Fibroblast of pulmonary artery (primary cell): Measurements from ENCODE around the gene TSC22D3.

Experiments used
- DNase-seq: peaks from one replicate; pipeline ENCODE4 v3.0.0-alpha.2; 2010; ENCODE audit warnings: low read depth
- H3K4me3 ChIP-seq: replicated peaks from 2 replicates; pipeline ENCODE4 v1.5.1; 2011; ENCODE audit warnings: low read depth, mild to moderate bottlenecking, control low read depth, low read length, moderate library complexity
- TF ChIP-seq, protein P1 (sequence below): IDR thresholded peaks from 2 replicates; pipeline ENCODE4 v1.5.1; 2011; ENCODE audit warnings: mild to moderate bottlenecking, control low read depth, low read length, inconsistent platforms; ENCODE audit errors: missing control alignments

TSC22D3 gene

DNA sequence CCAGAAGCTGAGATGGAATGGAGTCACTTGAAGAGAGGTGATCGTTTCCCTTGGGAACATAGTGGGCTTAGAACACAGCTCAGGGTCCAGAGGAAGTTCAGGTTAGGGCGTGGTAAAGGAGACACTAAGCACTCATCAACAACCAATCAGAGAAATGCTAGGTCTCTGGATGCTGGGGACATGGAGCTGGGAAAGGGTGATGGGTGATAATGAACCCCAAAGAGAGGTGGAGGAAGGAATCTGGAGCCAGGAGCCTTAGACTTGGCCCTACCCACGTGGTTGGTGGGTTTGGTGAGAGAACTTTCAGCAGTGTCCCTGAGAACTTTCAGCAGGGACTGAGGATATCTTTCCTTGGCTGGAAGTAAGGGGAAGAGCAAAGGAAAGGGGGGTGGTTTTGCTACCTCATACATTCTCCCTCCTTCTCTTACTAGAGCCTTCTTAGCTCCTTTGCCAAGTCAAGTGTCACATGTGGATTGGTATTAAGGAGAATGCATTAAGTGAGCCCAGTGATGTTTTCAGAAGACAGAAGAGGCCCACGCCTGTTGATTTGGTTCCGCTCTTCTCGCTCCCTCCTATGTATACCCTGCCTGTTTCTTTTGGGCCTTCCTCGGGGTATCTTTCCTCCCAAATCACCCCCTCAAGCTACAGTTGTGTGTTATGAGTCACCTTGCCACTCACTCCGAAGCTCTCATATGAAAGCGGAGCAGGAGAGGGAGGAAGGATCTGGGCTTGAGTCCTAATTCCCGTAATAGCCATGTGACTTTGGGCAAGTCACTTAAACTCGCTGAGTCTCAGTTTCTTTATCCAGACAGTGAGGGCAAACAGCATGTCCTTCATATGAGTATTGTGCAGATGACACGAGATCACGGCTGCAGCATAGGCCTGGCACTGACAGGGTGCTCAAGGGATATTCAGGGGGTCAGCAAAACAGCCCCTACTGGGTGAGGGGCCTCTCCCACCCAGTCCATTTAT, 63.1 kb downstream of the TSC22D3 start:
- H3K4me3 ChIP-seq: peak overlapping the region; percentile 88
- TF ChIP-seq, protein P1, sequence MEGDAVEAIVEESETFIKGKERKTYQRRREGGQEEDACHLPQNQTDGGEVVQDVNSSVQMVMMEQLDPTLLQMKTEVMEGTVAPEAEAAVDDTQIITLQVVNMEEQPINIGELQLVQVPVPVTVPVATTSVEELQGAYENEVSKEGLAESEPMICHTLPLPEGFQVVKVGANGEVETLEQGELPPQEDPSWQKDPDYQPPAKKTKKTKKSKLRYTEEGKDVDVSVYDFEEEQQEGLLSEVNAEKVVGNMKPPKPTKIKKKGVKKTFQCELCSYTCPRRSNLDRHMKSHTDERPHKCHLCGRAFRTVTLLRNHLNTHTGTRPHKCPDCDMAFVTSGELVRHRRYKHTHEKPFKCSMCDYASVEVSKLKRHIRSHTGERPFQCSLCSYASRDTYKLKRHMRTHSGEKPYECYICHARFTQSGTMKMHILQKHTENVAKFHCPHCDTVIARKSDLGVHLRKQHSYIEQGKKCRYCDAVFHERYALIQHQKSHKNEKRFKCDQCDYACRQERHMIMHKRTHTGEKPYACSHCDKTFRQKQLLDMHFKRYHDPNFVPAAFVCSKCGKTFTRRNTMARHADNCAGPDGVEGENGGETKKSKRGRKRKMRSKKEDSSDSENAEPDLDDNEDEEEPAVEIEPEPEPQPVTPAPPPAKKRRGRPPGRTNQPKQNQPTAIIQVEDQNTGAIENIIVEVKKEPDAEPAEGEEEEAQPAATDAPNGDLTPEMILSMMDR: no peak
- peak; percentile 79 for DNase-seq

DNA sequence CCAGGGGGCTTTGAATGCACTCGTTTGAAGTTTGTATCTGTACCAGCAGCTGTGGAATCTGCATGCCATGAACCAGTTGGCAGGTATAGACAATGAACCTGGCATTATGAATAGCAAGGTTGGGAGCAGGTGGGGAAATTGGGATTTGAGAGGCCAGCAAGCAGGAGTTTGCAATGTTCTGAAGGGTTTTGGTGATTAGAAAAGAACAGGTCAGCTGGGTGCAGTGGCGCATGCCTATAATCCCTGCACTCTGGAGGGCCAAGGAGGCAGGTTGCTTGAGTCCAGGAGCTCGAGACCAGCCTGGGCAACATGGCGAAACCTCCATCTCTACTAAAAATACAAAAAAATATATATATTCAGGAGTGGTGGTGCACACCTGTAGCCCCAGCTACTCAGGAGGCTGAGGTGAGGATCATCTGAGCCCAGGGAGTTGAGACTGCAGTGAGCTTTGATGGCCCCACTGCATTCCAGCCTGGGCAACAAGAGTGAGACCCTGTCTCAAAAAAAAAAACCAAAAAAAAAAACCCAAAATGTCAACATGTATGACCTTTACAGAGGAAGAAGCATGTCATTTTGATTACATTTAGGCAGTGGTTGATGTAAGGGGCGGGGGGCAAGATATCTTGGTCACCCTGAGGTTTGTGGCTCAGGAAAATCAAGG, 63.9 kb downstream of the TSC22D3 start:
- TF ChIP-seq, protein P1: no peak
- DNase-seq: peak; percentile 39
- no peak overlapping the region for H3K4me3 ChIP-seq

DNA sequence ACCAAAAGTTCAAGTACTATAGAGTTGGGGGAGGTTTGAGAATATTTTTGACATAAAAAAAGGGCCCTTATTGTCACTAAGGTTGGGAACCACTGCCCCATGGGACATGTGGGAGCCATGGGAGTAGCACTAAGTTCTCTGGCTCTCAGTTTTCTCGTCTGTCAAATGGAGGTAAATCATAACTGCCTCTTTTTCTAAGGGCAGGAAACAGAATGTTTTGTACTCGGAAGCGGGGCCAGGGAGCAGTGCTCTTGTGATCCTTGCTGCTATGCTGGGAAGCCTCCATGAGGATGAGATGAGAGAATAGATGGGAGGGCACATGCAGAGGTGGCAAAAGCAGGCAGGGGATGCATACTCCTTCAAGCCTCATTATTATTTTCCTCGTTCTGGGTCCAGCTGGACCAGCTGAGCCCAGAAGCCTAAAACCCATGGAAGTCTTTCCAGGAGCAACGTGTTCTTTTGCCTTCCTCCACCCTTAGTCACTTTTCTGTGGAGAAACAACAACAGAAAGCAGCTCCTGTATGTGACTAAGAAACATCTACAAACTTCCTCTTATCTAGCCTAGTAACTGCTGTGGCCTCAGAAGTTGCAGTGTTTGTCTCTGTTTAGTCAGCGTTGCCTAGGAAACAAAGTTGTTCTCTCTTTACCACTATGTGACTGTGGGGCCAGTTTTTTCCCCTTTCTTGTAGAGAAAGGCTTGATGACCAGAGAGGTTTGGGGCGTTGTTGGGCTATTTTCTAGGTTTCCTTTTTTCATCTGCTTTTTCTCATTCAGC, 64.8 kb downstream of the TSC22D3 start:
- no peak overlapping the region for H3K4me3 ChIP-seq
- TF ChIP-seq, protein P1: no peak
- peak; percentile 97 for DNase-seq

DNA sequence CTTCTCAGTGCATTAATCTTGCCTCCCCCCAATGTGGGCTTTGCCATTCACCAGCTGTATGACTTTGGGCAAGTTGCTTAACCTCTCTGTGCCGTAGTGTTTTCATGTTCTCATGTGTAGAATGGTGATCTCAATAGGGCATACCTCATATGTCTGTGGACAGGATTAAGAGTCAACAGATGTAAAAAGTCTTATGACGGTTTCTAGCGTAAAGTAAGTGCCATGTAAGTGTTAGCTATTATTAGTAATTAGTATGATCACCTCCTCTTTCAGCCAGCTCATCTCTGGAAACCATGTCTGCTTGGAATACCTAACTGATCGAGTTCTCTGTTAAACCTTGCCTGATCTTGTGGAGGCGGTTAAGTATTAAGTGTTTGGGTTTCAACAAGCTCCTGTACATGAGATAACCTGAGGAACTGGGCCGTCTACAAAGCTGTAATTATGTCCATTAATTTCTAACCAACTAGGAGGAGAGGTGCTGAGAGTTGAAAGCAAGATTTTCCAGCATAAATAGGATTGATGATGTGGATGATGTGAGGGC, 66.3 kb downstream of the TSC22D3 start:
- no peak for DNase-seq
- no peak overlapping the region for H3K4me3 ChIP-seq
- TF ChIP-seq, protein P1: no peak

DNA sequence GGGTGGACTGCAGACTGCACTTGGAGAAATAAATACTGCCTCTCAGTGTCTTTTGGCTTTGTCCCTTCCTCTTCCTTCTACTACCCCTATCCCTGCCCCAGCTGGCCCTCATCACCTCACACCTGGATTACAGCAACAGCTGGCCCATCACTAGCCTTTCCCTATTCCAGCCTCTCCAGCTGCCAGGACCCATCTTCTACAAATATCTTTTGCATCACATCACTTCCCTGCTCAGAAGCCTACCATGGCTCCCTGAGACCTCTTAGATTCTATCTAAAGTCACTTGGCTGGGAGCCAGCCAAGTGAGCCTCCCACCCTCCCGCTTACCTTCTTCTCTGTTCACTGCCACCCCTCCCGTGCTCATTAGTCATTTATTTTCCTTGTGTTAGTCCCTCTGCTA, 66.8 kb downstream of the TSC22D3 start:
- DNase-seq: peak; percentile 22
- TF ChIP-seq, protein P1: no peak
- H3K4me3 ChIP-seq: no peak overlapping the region

- no peak overlapping the region for H3K4me3 ChIP-seq
- DNase-seq: no peak
- TF ChIP-seq, protein P1: no peak
Observed at GRCh38 chrX:107707866-107708265, 67.7 kb downstream of the TSC22D3 start.
